Calu3 (cell line): ENCODE measurements around the gene PNPT1. TPM values are rescaled to one million over a fixed set of nuclear protein-coding genes. Genes with fewer than 3 reads are reported as not detected.
A peak's percentile ranks its signal among the peaks of the same experiment; 100 is the strongest.

Source experiments
- BruUV-seq: library from RNA; stranded (reverse); fragments of 400-500 nt; replicated peaks from 2 replicates; lab custom pipeline; 2021; lab: Mats Ljungman, UMichigan
- CTCF ChIA-PET: fragments of 300-600 bp; sonication (Branson Sonifier 250); formaldehyde crosslinking; loops from one replicate; lab custom pipeline; 2022; ENCODE audit warnings: antibody characterized with exemption; lab: Charles Lee
- DNase-seq: peaks from one replicate; pipeline ENCODE4 v3.0.0; 2022
- H3K27ac Mint-ChIP-seq: one replicate; pipeline ENCODE4 v1.8.0; 2022; ENCODE audit warnings: mixed read lengths; ENCODE audit not compliant: unreplicated experiment
- H3K27me3 Mint-ChIP-seq: one replicate; pipeline ENCODE4 v1.8.0; 2022; ENCODE audit warnings: mixed read lengths; ENCODE audit not compliant: unreplicated experiment
- H3K36me3 Mint-ChIP-seq: one replicate; pipeline ENCODE4 v1.8.0; 2022; ENCODE audit warnings: mild to moderate bottlenecking, moderate library complexity, mixed read lengths; ENCODE audit not compliant: insufficient read depth, unreplicated experiment
- H3K4me1 Mint-ChIP-seq: one replicate; pipeline ENCODE4 v1.8.0; 2022; ENCODE audit warnings: mild to moderate bottlenecking, low read depth, mixed read lengths; ENCODE audit not compliant: unreplicated experiment
- H3K4me3 Mint-ChIP-seq: one replicate; pipeline ENCODE4 v1.8.0; 2022; ENCODE audit warnings: mild to moderate bottlenecking, low read depth, moderate library complexity, mixed read lengths; ENCODE audit not compliant: unreplicated experiment
- H3K9me3 Mint-ChIP-seq: one replicate; pipeline ENCODE4 v1.8.0; 2022; ENCODE audit warnings: low read depth, mixed read lengths; ENCODE audit not compliant: unreplicated experiment
- CTCF ChIP-seq: fragments of 200-600 bp; IDR thresholded peaks from one replicate; pipeline ENCODE4 v1.8.0; 2022; ENCODE audit warnings: antibody characterized with exemption; ENCODE audit not compliant: unreplicated experiment
- intact Hi-C: fragments of 100-400 bp; cut with micrococcal nuclease; formaldehyde crosslinking; loops from one replicate; pipeline ENCODE4 v1.10.0; 2022; ENCODE audit not compliant: unreplicated experiment
- total RNA-seq: library from RNA; stranded (reverse); gene quantifications from 2 replicates; pipeline ENCODE4 v1.2.3, GENCODE V29; 2022

PNPT1 gene
- total RNA-seq, 1 experiment from 2014 or later = 58.5 TPM

GRCh38 chr2:55621802-55622201 is 71.8 kb downstream of the PNPT1 start:
- Mint-ChIP-seq H3K4me3 (no peak overlapping the region), H3K9me3 (no peaks in the 10 kb centered on the region), H3K27ac (no peak overlapping the region), H3K27me3 (no peaks in the 10 kb centered on the region), H3K4me1 (peaks cover 12% of the 10 kb centered on the region), H3K36me3 (peaks cover 6% of the 10 kb centered on the region)
- no peak for DNase-seq
- BruUV-seq = no TSS peak
- no peak for TF ChIP-seq CTCF
- intact Hi-C loops = no loop called here
- CTCF ChIA-PET = no interaction called here

DNA sequence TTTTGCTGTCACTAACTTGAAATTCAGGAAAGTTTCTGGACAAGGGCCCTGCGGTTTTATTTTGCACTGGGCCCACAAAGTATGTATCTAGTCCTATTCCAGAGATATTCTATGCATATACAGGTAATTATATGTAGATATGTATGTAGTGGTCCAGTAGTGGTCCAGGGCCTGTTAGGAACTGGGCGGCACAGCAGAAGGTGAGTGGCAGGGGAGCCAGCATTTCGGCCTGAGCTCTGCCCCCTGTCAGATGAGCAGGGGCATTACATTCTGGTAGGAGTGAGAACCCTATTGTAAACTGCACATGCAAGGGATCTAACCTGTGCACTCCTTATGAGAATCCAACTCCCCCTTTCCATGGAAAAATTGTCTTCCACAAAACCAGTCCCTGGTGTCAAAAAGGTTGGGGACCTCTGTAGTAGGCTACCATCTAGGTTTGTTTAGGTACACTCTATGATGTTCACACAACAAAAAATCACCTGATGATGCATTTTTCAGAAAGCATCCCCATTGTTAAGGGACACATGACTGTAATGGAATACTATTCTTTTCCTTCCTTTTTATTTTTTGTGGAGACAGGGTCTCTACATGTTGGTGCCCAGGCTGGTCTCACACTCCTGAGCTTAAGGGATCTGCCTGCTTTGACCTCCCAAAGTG is 73.4 kb downstream of the PNPT1 start:
- no peak overlapping the region for H3K27ac Mint-ChIP-seq
- H3K4me3 Mint-ChIP-seq = no peak overlapping the region
- CTCF ChIA-PET = interaction anchor here (0.6 kb wide), 1 partner anchor 758 kb away, joined by 4 read pairs; no protein-coding TSS in a partner anchor
- peak; percentile 30 for DNase-seq
- intact Hi-C loops = no loop called here
- H3K27me3 Mint-ChIP-seq = no peaks in the 10 kb centered on the region
- peaks cover 6% of the 10 kb centered on the region for H3K36me3 Mint-ChIP-seq
- peaks cover 16% of the 10 kb centered on the region for H3K4me1 Mint-ChIP-seq
- no peaks in the 10 kb centered on the region for H3K9me3 Mint-ChIP-seq
- TF ChIP-seq CTCF = peak; percentile 43
- BruUV-seq = no TSS peak

DNA sequence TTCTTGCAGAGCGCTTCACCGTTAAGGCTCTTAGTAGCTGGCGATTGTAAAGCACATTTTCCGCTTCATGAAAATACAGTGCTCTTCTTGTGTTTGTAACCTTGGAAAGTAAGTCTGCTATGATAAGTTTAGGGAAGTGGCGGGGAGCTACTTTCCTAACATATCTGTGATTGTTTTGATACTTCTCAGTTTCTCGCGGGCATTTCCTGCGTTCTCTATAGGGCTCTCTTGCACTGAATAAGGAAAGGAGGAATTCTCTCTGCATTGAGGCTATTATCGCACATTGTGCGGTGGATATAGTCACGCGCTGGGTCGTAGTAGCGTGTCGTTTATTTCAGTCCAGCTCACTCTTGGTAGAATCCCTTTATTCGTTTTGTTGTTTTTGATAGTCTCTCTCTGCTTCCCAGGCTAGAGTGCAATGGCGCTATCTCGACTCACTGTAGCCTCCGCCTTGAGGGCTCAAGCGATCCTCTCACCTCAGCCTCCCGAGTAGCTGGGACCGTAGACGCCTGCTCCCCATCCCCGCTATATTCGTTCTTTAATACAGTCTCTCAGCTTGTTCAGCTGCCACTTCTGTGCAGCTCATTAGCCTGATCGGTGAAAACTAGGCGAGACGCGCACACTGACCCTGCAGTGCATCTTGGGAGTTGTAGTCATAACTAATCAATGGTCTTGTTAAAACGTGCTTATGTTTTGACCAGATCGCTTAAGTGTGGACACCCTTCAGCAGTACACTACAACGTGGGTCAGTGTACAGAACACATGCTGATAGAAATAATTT is 75.2 kb downstream of the PNPT1 start:
- Mint-ChIP-seq H3K9me3 (no peaks in the 10 kb centered on the region), H3K36me3 (peaks cover 13% of the 10 kb centered on the region), H3K4me1 (peaks cover 18% of the 10 kb centered on the region), H3K4me3 (no peak overlapping the region), H3K27me3 (no peaks in the 10 kb centered on the region), H3K27ac (no peak overlapping the region)
- TSS peak; percentile 73 for BruUV-seq
- peak; percentile 47 for DNase-seq
- no peak for TF ChIP-seq CTCF
- intact Hi-C loops = no loop called here
- CTCF ChIA-PET = interaction anchor here (1.3 kb wide), 1 partner anchor 36 kb away, joined by 3 read pairs; no protein-coding TSS in a partner anchor

DNA sequence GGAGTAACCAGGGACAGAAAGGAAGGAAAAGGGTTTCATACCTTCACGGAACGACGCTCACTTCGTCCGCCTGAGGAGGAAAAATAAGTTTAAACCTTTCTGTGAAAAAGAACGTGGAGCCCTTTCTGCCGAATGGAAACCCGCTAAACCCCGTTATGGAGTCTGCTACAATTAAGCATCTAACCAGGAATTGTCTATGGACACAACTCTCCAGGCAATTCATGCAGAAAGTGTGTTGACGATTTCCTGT is 75.7 kb downstream of the PNPT1 start:
- Mint-ChIP-seq H3K4me3 (no peak overlapping the region), H3K9me3 (no peaks in the 10 kb centered on the region), H3K27me3 (no peaks in the 10 kb centered on the region), H3K36me3 (peaks cover 17% of the 10 kb centered on the region), H3K27ac (no peak overlapping the region), H3K4me1 (peaks cover 18% of the 10 kb centered on the region)
- DNase-seq = no peak
- BruUV-seq = no TSS peak
- intact Hi-C loops = no loop called here
- no peak for TF ChIP-seq CTCF
- CTCF ChIA-PET = interaction anchor here (1.3 kb wide), 1 partner anchor 37 kb away, joined by 3 read pairs; no protein-coding TSS in a partner anchor
